GM13977 (cell line): ENCODE data around the gene PLAAT3.
"Not testable (repeated sequence)": the region's sequence is repeated elsewhere in the genome, so short reads cannot be mapped to it uniquely, and the experiment has no call there.

Source experiments
- DNase-seq: peaks from one replicate; pipeline ENCODE4 v3.0.0; 2012; ENCODE audit warnings: low spot score
- in situ Hi-C: fragments of 300-500 bp; cut with MboI; formaldehyde crosslinking; loops from one replicate; pipeline ENCODE4 v1.12.0; 2022; ENCODE audit warnings: low sequenced_read_pairs, low pct_unique_long_range_greater_than_20kb, mixed read lengths, inconsistent platforms; ENCODE audit not compliant: unreplicated experiment
- TF ChIP-seq, protein P1 (sequence below): IDR thresholded peaks from 2 replicates; pipeline ENCODE4 v1.5.1; 2012; ENCODE audit warnings: mild to moderate bottlenecking, control low read depth; ENCODE audit not compliant: insufficient read depth; ENCODE audit errors: extremely low read depth, missing control alignments

Gene PLAAT3

DNA sequence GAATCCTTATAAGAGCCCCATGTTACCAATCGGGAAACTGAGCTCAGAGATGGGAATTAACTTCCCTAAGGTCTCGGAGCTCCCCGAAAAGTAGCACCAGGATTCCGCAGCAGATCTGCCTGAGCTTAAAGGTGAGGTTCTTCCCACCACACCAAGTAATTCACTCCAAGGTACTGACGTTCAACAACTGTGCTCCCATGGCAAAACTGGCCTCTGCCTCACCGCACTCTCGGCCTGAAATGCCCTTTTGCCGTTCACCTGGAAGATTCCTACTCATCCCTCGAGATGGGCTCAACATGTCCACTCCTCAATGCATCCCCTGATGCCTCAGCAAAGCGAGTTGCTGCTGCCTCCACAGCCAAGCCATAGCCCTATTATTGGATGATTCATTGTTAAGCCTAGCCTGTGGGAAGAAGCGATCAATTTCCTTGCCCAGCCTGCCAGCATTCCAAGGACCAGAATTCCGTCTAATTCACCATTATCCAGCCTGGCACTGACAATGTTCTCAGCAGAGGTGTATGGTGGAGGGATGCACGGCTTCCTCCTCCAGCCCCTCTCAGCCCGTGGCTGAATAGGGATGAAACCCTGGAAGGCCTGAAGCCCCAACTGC, 4.2 kb downstream of the PLAAT3 start:
- TF ChIP-seq, protein P1, sequence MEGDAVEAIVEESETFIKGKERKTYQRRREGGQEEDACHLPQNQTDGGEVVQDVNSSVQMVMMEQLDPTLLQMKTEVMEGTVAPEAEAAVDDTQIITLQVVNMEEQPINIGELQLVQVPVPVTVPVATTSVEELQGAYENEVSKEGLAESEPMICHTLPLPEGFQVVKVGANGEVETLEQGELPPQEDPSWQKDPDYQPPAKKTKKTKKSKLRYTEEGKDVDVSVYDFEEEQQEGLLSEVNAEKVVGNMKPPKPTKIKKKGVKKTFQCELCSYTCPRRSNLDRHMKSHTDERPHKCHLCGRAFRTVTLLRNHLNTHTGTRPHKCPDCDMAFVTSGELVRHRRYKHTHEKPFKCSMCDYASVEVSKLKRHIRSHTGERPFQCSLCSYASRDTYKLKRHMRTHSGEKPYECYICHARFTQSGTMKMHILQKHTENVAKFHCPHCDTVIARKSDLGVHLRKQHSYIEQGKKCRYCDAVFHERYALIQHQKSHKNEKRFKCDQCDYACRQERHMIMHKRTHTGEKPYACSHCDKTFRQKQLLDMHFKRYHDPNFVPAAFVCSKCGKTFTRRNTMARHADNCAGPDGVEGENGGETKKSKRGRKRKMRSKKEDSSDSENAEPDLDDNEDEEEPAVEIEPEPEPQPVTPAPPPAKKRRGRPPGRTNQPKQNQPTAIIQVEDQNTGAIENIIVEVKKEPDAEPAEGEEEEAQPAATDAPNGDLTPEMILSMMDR = no peak
- in situ Hi-C loops = no loop called here

DNA sequence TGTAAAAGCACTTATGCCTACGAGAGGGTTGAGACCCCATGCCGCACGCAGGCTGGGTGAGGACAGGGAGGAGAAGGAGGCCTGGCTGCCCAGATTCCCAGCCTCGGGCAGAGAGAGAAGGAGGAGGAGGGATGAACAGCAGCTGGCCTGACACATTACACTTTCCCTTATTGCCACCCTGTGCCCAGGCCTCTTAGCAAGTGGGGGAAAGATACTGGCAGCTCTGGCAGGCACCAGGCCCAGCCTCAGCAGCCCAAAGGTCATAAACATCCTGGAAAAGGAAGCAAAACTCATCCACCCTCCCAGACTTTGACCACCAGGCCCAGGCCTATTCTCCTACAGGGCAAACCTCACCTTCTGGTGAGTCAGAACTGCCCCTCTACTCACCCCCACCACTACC, 4.7 kb downstream of the PLAAT3 start:
- in situ Hi-C loops = no loop called here
- DNase-seq = no peak
- TF ChIP-seq, protein P1 = no peak

More for the DNA sequence above, 4.2 kb downstream of the PLAAT3 start:
- DNase-seq = no peak

DNA sequence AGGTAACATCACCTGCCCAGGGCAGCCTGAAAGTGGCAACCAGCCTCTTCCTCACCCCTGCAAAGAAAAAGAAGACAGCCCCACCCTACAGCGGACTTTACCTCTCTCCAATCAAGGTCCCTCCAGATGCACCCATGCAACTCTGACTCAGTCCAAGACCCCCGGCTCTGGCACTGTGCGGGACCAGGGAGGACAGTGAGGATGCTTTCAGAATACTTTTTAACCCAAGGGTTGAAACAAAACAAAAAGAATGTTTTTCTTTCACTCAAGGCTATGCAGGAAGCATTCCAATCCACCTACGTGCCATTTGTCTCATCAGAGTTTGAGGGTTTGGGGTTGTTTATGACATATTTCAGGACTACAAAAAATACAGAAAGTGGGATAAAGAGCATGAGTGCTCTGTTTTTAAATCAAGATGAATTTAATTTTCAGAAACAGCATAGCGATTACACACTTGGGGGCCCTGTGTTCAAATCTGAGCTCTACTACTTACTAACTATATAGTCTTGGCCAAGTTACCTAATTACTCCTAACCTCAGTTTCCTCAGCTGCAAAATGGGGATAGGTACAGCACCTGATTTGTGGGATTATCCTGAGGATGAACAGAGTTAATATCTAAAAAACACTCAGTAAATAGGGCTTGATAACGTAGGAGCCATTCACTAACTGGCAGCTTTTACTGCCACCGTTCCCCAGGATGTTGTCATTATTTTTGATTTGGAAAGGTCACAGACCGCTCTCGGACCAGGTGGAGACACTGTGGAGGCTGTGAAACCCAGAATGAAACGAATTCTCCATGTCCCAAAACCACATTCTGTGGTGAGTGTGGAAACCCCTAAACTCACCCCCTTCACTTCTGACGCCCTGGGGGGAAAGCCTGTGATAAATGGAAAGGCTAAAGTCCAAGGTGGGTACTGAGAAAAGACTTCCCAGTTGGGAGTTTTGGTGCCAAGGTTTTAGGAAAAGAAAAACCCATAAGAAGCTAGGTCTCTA, 5.6 kb downstream of the PLAAT3 start:
- DNase-seq = no peak
- TF ChIP-seq, protein P1 = no peak
- in situ Hi-C loops = no loop called here

DNA sequence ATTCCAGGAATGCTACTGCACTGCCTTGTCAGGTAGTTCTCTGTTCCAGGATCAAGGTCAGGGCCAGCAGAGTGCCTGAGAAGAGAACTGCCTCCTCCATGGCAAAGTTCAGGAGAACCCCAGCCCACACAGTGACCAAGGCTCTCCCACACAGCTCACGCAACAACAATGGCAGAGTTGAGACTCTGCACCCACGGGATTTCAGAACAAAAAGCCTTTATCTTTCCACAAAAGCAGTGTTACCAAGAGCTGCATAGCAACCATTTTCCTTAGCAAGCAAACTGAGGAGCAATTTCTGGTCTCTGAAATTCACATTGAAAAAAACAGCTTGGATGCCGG, 11.1 kb downstream of the PLAAT3 start:
- DNase-seq = no peak
- TF ChIP-seq, protein P1 = no peak
- in situ Hi-C loops = no loop called here

DNA sequence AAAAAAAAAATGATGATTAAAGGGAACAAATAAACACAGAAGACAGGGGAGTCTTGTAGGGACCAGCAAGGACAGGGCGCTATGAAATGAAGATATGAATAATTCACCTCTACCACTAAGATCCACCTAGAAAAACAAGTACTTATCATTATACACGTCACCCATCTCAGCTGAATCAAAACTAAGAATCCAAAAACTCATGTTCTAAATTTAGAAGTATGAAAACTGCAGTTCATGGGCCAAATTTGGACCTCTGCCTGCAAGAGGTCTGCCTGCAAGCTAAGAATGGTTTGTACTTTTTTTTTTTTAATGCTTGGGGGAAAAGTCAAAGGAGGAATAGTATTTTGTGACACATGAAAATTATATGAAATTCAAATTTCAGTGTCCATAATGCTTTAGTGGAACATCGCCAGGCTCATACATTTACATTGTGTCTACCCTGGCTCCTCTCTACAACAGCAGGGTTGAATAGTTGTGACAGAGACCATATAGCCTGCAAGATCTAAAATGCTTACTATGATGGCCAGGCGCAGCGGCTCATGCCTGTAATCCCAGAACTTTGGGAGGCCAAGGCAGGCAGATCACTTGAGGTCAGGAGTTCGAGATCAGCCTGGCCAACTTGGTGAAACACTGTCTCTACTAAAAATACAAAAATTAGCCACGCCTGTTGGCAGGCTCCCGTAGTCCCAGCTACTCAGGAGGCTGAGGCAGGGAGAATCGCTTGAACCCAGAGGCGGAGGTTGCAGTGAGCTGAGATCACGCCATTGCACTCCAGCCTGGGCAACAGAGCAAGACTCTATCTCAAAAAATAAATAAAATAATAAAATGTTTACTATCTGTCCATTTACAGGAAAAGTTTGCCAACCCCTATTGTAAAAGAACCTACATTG, 11.7 kb downstream of the PLAAT3 start:
- DNase-seq, in situ Hi-C loops: not testable (repeated sequence)

DNA sequence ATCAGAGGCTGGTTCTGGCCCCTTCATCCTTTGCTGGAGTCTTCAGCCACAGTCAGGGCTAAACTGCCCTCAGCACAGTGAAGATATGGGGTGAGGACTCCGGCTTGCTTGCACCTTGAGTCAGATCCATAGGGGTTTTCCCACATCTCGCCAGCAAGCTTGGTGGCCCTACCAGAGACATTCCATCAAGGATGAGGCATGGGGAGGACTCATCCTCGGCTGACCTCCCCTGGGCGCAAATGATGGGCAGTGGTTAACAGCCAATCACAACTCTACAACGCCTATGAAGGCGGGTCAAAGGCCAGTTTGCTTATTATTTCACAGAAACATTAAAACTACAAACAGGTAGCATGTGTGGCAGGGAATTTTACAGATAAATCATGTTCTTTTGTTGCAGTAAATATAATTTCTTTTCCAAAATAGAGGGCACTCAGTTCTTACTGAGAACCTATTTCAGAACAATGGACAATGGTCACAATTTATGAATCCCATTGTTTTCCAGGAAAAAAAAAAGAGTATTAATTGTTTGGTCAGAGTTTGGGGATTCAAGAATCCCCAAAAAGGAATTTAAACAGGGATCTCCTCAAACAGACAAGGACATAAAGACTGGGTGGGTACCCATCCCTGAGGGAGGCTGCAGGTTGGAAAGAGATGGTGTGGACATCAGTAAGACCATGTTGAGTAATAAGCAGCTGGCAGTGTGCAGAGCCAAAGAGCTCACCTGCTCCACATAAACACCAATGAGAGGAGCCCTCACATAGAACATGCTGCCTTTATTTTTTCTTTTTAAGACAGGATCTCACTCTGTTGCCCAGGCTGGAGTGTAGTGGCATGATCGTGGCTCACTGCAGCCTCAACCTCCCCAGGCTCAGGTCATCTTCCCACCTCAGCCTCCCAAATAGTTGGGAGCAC, 14.8 kb downstream of the PLAAT3 start:
- in situ Hi-C loops = no loop called here
- no peak for DNase-seq
- TF ChIP-seq, protein P1 = no peak
